ENCODE measurements around the gene CCL16.

The CCL16 gene

GRCh38 chr17:35965272-35965671 lies 16.0 kb downstream of the CCL16 start:
- CTCF ChIA-PET = interaction anchor here (0.9 kb wide), 1 partner anchor 183 kb away, joined by 3 read pairs; no protein-coding TSS in a partner anchor
- POLR2A ChIA-PET = interaction anchor here (0.9 kb wide), 1 partner anchor 35 kb away, joined by 3 read pairs; the partner anchor contains the start of gene RDM1
- no peak for TF ChIP-seq TARDBP (IDR thresholded peaks at IDR 0.05)
- no peak for TF ChIP-seq LEF1 (IDR thresholded peaks at IDR 0.05; ENCODE audit: borderline replicate concordance)
- no peak for TF ChIP-seq HDGF (IDR thresholded peaks at IDR 0.05; ENCODE audit: borderline replicate concordance)
- TF ChIP-seq ELF4 (IDR thresholded peaks at IDR 0.05) = no peak
- TF ChIP-seq FOXA1 (IDR thresholded peaks at IDR 0.05) = no peak
- TF ChIP-seq CTBP1 (IDR thresholded peaks at IDR 0.05; ENCODE audit: borderline replicate concordance) = no peak
- TF ChIP-seq PKNOX1 (IDR thresholded peaks at IDR 0.05) = no peak

GRCh38 chr17:35963663-35964062 lies 17.6 kb downstream of the CCL16 start:
- ChIA-PET POLR2A (no interaction called here), CTCF (interaction anchor here (1.0 kb wide), 1 partner anchor 13 kb away, joined by 4 read pairs; no protein-coding TSS in a partner anchor)
- no peak for DNase-seq (ENCODE audit: extremely low spot score)
- TF ChIP-seq SP1 (IDR thresholded peaks at IDR 0.05) (no peak), CTBP1 (IDR thresholded peaks at IDR 0.05; ENCODE audit: borderline replicate concordance) (no peak), BHLHE40 (IDR thresholded peaks at IDR 0.05; ENCODE audit: borderline replicate concordance) (no peak), NFRKB (IDR thresholded peaks at IDR 0.05) (no peak), SUZ12 (IDR thresholded peaks at IDR 0.05) (no peak), ARNT (IDR thresholded peaks at IDR 0.05) (no peak), LEF1 (IDR thresholded peaks at IDR 0.05; ENCODE audit: borderline replicate concordance) (no peak), HDGF (IDR thresholded peaks at IDR 0.05; ENCODE audit: borderline replicate concordance) (no peak), TARDBP (IDR thresholded peaks at IDR 0.05) (no peak), ELF4 (IDR thresholded peaks at IDR 0.05) (no peak), L3MBTL2 (conservative IDR thresholded peaks at IDR 0.05) (no peak), FOXM1 (IDR thresholded peaks at IDR 0.05; ENCODE audit: borderline replicate concordance) (no peak), FOXK2 (IDR thresholded peaks at IDR 0.05) (no peak), FOXA1 (IDR thresholded peaks at IDR 0.05) (no peak), ZNF384 (IDR thresholded peaks at IDR 0.05) (no peak), PKNOX1 (IDR thresholded peaks at IDR 0.05) (no peak)

More at GRCh38 chr17:35965272-35965671, 16.0 kb downstream of the CCL16 start:
- no peak for DNase-seq (ENCODE audit: extremely low spot score)

- DNase-seq (ENCODE audit: extremely low spot score) = no peak
- TF ChIP-seq TARDBP (IDR thresholded peaks at IDR 0.05) (no peak), FOXA1 (IDR thresholded peaks at IDR 0.05) (no peak), SUZ12 (IDR thresholded peaks at IDR 0.05) (no peak), FOXM1 (IDR thresholded peaks at IDR 0.05; ENCODE audit: borderline replicate concordance) (no peak), LEF1 (IDR thresholded peaks at IDR 0.05; ENCODE audit: borderline replicate concordance) (no peak), NFRKB (IDR thresholded peaks at IDR 0.05) (no peak), ELF4 (IDR thresholded peaks at IDR 0.05) (no peak)
- ChIA-PET POLR2A (interaction anchor here (0.7 kb wide), 1 partner anchor 145 kb away, joined by 3 read pairs; the partner anchor contains the start of gene TAF15), CTCF (no interaction called here)
Measured at GRCh38 chr17:35953720-35954119, 27.6 kb downstream of the CCL16 start.

GRCh38 chr17:35949401-35949800 lies 31.9 kb downstream of the CCL16 start:
- TF ChIP-seq HDGF (IDR thresholded peaks at IDR 0.05; ENCODE audit: borderline replicate concordance) = no peak
- no peak for TF ChIP-seq PKNOX1 (IDR thresholded peaks at IDR 0.05)
- TF ChIP-seq BHLHE40 (IDR thresholded peaks at IDR 0.05; ENCODE audit: borderline replicate concordance) = no peak
- no peak for TF ChIP-seq CTBP1 (IDR thresholded peaks at IDR 0.05; ENCODE audit: borderline replicate concordance)
- no peak for TF ChIP-seq ARNT (IDR thresholded peaks at IDR 0.05)
- no peak for TF ChIP-seq L3MBTL2 (conservative IDR thresholded peaks at IDR 0.05)
- TF ChIP-seq ELF4 (IDR thresholded peaks at IDR 0.05) = no peak
- no peak for TF ChIP-seq SUZ12 (IDR thresholded peaks at IDR 0.05)
- TF ChIP-seq LEF1 (IDR thresholded peaks at IDR 0.05; ENCODE audit: borderline replicate concordance) = no peak
- no peak for TF ChIP-seq TARDBP (IDR thresholded peaks at IDR 0.05)
- TF ChIP-seq ZNF384 (IDR thresholded peaks at IDR 0.05) = no peak
- TF ChIP-seq NFRKB (IDR thresholded peaks at IDR 0.05) = no peak
- no peak for TF ChIP-seq FOXA1 (IDR thresholded peaks at IDR 0.05)
- no peak for TF ChIP-seq SP1 (IDR thresholded peaks at IDR 0.05)
- no peak for TF ChIP-seq FOXK2 (IDR thresholded peaks at IDR 0.05)
- TF ChIP-seq FOXM1 (IDR thresholded peaks at IDR 0.05; ENCODE audit: borderline replicate concordance) = no peak
- CTCF ChIA-PET = no interaction called here
- POLR2A ChIA-PET = interaction anchor here (0.9 to 1.3 kb wide), 3 partner anchors 18 to 537 kb away, joined by 3 to 4 read pairs (median 3); partner anchors contain the start of genes RDM1 and ZNHIT3
- no peak for DNase-seq (ENCODE audit: extremely low spot score)

- no peak for DNase-seq (ENCODE audit: extremely low spot score)
- no peak for TF ChIP-seq ELF4 (IDR thresholded peaks at IDR 0.05)
- ChIA-PET POLR2A (no interaction called here), CTCF (interaction anchor here (0.6 to 1.4 kb wide), 5 partner anchors 18 to 720 kb away, joined by 3 to 4 read pairs (median 3); partner anchors contain the start of gene RDM1)
Measured at GRCh38 chr17:35948092-35948491, 33.2 kb downstream of the CCL16 start.

- CTCF ChIA-PET = interaction anchor here (0.6 to 1.0 kb wide), 6 partner anchors 17 to 864 kb away, joined by 3 to 8 read pairs (median 4); partner anchors contain the start of gene RDM1
- POLR2A ChIA-PET = no interaction called here
- peak; percentile 39 for DNase-seq (ENCODE audit: extremely low spot score)
- TF ChIP-seq SUZ12 (IDR thresholded peaks at IDR 0.05) = no peak
- no peak for TF ChIP-seq SP1 (IDR thresholded peaks at IDR 0.05)
- no peak for TF ChIP-seq ELF4 (IDR thresholded peaks at IDR 0.05)
- TF ChIP-seq FOXK2 (IDR thresholded peaks at IDR 0.05) = no peak
- TF ChIP-seq ZNF384 (IDR thresholded peaks at IDR 0.05) = peak; percentile 80
- no peak for TF ChIP-seq FOXA1 (IDR thresholded peaks at IDR 0.05)
Measured at GRCh38 chr17:35947156-35947585, 34.1 kb downstream of the CCL16 start.

Data from HEK293T (cell line).